ENCODE measurements around the gene PON3. TPM values are rescaled to one million over a fixed set of nuclear protein-coding genes. Genes with fewer than 3 reads are reported as not detected.

The PON3 gene
- polyA plus RNA-seq, 1 donor (not counting 4 experiments of a cell fraction or from before 2014, with no cell fraction given) = 0.85 TPM

DNA sequence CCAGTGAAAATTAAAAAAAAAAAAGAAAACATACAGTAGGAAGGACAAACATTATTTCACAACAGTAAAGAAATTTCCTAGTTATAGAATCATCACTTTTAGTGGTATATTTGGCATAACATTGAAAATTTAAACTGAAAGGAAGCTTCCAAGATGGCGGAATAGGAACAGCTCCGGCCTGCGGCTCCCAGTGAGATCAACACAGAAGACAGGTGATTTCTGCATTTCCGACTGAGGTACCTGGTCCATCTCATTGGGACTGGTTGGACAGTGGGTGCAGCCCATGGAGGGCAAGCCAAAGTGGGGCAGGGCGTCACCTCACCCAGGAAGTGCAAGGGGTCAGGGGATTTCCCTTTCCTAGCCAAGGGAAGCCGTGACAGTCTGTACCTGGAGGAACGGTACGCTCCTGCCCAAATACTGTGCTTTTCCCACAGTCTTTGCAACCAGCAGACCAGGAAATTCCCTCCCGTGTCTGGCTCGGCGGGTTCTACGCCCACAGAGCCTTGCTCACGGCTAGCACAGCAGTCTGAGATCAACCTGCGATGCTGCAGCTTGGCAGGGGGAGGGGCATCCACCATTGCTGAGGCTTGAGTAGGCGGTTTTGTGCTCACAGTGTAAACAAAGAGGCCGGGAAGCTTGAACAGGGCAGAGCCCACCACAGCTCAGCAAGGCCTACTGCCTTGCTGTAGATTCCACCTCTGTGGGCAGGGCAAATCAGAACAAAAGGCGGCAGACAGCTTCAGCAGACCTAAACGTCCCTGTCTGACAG lies 19.4 kb downstream of the PON3 start:
- FAIRE-seq (no peak), DNase-seq (ENCODE audit: low read depth, low spot score) (no peak)
- Histone ChIP-seq H3K4me2 (ENCODE audit: control insufficient read depth, extremely low read depth, insufficient read depth, low read depth, low read length) (no peak overlapping the region), H3K79me2 (ENCODE audit: control insufficient read depth, insufficient read depth, low read length) (no peaks in the 10 kb centered on the region), H3K9ac (ENCODE audit: control insufficient read depth, extremely low read depth, insufficient read depth, low read length) (no peak overlapping the region), H3K4me3 (ENCODE audit: control insufficient read depth in 2 of 3, extremely low read depth in 1 of 3, insufficient read depth in 2 of 3, low read depth in 1 of 3, low read length in 3 of 3) (no peak overlapping the region), H3K9me1 (ENCODE audit: control insufficient read depth, extremely low read depth, insufficient read depth, low read length) (no peaks in the 10 kb centered on the region), H2AFZ (ENCODE audit: control insufficient read depth, low read length) (no peak overlapping the region), H3K27me3 (ENCODE audit: control insufficient read depth, extremely low read depth, insufficient read depth, low read length) (no peaks in the 10 kb centered on the region), H3K9me3 (ENCODE audit: control insufficient read depth, low read depth, low read length) (no peaks in the 10 kb centered on the region), H3K27ac (ENCODE audit: control insufficient read depth, insufficient read depth, low read length) (no peak overlapping the region), H3K4me1 (ENCODE audit: control insufficient read depth, extremely low read depth, insufficient read depth, low read length) (peaks cover 5% of the 10 kb centered on the region), H3K36me3 (ENCODE audit: control insufficient read depth in 2 of 2, extremely low read depth in 1 of 2, insufficient read depth in 2 of 2, low read length in 2 of 2) (no peaks in the 10 kb centered on the region), H4K20me1 (ENCODE audit: control insufficient read depth, extremely low read depth, insufficient read depth, low read length) (no peaks in the 10 kb centered on the region)
- dilution Hi-C loops (cut with MboI; ENCODE audit: extremely low pct_ligation_motif_present, low sequenced_read_pairs) = no loop called here
- no peak for TF ChIP-seq EZH2 (IDR thresholded peaks at IDR 0.05; ENCODE audit: low read length)
- TF ChIP-seq, protein P1, sequence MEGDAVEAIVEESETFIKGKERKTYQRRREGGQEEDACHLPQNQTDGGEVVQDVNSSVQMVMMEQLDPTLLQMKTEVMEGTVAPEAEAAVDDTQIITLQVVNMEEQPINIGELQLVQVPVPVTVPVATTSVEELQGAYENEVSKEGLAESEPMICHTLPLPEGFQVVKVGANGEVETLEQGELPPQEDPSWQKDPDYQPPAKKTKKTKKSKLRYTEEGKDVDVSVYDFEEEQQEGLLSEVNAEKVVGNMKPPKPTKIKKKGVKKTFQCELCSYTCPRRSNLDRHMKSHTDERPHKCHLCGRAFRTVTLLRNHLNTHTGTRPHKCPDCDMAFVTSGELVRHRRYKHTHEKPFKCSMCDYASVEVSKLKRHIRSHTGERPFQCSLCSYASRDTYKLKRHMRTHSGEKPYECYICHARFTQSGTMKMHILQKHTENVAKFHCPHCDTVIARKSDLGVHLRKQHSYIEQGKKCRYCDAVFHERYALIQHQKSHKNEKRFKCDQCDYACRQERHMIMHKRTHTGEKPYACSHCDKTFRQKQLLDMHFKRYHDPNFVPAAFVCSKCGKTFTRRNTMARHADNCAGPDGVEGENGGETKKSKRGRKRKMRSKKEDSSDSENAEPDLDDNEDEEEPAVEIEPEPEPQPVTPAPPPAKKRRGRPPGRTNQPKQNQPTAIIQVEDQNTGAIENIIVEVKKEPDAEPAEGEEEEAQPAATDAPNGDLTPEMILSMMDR (optimal IDR thresholded peaks at IDR 0.05 in 1 of 3, IDR thresholded peaks at IDR 0.05 in 1 of 3, conservative IDR thresholded peaks at IDR 0.05 in 1 of 3; ENCODE audit: extremely low read depth in 1 of 3, insufficient read depth in 2 of 3, low read length in 3 of 3) = no peak

DNA sequence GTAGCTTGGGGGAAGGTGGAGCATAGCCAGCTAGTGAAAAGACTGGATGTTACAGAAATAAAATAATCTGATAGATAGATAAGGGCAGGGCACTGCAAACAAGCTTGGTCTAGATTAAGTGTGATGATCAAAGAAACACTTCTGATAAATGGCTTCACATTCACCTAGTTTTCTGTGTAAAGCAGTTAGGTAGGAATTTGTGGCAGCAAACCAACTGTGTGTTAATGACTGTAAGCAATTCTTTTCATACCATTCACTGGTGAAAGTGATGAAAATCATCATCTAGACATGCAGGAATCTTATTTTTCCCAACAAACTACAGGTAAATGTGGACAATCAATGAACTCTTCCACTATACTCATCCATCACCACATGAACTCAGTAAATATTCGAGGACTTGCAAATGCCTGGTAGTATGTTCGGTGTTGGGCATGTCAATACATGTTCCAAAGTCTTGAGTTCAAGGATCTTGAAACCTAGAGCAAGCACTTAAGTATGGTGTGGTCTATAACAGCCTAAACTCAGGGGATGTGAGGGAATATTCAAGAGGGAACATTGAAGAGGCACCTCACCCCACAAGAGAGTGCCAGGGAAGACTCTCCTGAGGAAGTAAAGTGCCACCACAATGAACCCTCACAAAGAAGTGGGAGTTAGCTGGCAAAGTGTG lies 20.5 kb downstream of the PON3 start:
- Histone ChIP-seq H3K9ac (ENCODE audit: control insufficient read depth, extremely low read depth, insufficient read depth, low read length) (no peak overlapping the region), H3K4me2 (ENCODE audit: control insufficient read depth, extremely low read depth, insufficient read depth, low read depth, low read length) (no peak overlapping the region), H3K36me3 (ENCODE audit: control insufficient read depth in 2 of 2, extremely low read depth in 1 of 2, insufficient read depth in 2 of 2, low read length in 2 of 2) (no peaks in the 10 kb centered on the region), H3K27me3 (ENCODE audit: control insufficient read depth, extremely low read depth, insufficient read depth, low read length) (no peaks in the 10 kb centered on the region), H3K9me1 (ENCODE audit: control insufficient read depth, extremely low read depth, insufficient read depth, low read length) (no peaks in the 10 kb centered on the region), H4K20me1 (ENCODE audit: control insufficient read depth, extremely low read depth, insufficient read depth, low read length) (no peaks in the 10 kb centered on the region), H3K79me2 (ENCODE audit: control insufficient read depth, insufficient read depth, low read length) (no peaks in the 10 kb centered on the region), H3K4me3 (ENCODE audit: control insufficient read depth in 2 of 3, extremely low read depth in 1 of 3, insufficient read depth in 2 of 3, low read depth in 1 of 3, low read length in 3 of 3) (no peak overlapping the region), H3K4me1 (ENCODE audit: control insufficient read depth, extremely low read depth, insufficient read depth, low read length) (peaks cover 5% of the 10 kb centered on the region), H2AFZ (ENCODE audit: control insufficient read depth, low read length) (peak overlapping the region; percentile 52), H3K9me3 (ENCODE audit: control insufficient read depth, low read depth, low read length) (no peaks in the 10 kb centered on the region), H3K27ac (ENCODE audit: control insufficient read depth, insufficient read depth, low read length) (no peak overlapping the region)
- FAIRE-seq (peak; percentile 32), DNase-seq (ENCODE audit: low read depth, low spot score) (no peak)
- TF ChIP-seq, protein P1 (optimal IDR thresholded peaks at IDR 0.05 in 1 of 3, IDR thresholded peaks at IDR 0.05 in 1 of 3, conservative IDR thresholded peaks at IDR 0.05 in 1 of 3; ENCODE audit: extremely low read depth in 1 of 3, insufficient read depth in 2 of 3, low read length in 3 of 3) = no peak
- dilution Hi-C loops (cut with MboI; ENCODE audit: extremely low pct_ligation_motif_present, low sequenced_read_pairs) = no loop called here
